GM21423 (cell line): ENCODE data around the gene SLC8B1.

Source experiments
- ATAC-seq: cut with Tn5 transposase; IDR thresholded peaks from one replicate; pipeline ENCODE4 v1.9.1; 2021; ENCODE audit warnings: mild to moderate bottlenecking, moderate library complexity; ENCODE audit not compliant: unreplicated experiment

Gene SLC8B1

GRCh38 chr12:113325916-113326315 is 9.0 kb downstream of the SLC8B1 start:
- ATAC-seq, result no peak

- no peak for ATAC-seq
Measured at GRCh38 chr12:113322343-113322742, 12.6 kb downstream of the SLC8B1 start.

GRCh38 chr12:113320401-113320800 is 14.5 kb downstream of the SLC8B1 start:
- no peak for ATAC-seq

GRCh38 chr12:113318900-113319628 is 15.8 kb downstream of the SLC8B1 start:
- ATAC-seq, result no peak

GRCh38 chr12:113318046-113318656 is 16.8 kb downstream of the SLC8B1 start:
- ATAC-seq, result no peak

- no peak for ATAC-seq
Measured at GRCh38 chr12:113317122-113317521, 17.8 kb downstream of the SLC8B1 start.

- ATAC-seq, result no peak
Measured at GRCh38 chr12:113316155-113316554, 18.8 kb downstream of the SLC8B1 start.

GRCh38 chr12:113315358-113315757 is 19.6 kb downstream of the SLC8B1 start:
- ATAC-seq, result no peak

- ATAC-seq, result no peak
Measured at GRCh38 chr12:113314121-113314529, 20.8 kb downstream of the SLC8B1 start.

- no peak for ATAC-seq
Measured at GRCh38 chr12:113310489-113310888, 24.4 kb downstream of the SLC8B1 start.

- no peak for ATAC-seq
Measured at GRCh38 chr12:113306382-113306781, 28.5 kb downstream of the SLC8B1 start.

GRCh38 chr12:113305281-113305856 is 29.5 kb downstream of the SLC8B1 start:
- ATAC-seq, result no peak

GRCh38 chr12:113302886-113303640 is 31.8 kb downstream of the SLC8B1 start:
- ATAC-seq, result no peak

GRCh38 chr12:113302466-113302865 is 32.4 kb downstream of the SLC8B1 start:
- no peak for ATAC-seq

GRCh38 chr12:113301811-113302210 is 33.1 kb downstream of the SLC8B1 start:
- no peak for ATAC-seq

GRCh38 chr12:113299619-113300237 is 35.2 kb downstream of the SLC8B1 start:
- ATAC-seq, result no peak

- no peak for ATAC-seq
Measured at GRCh38 chr12:113298861-113299545, 35.9 kb downstream of the SLC8B1 start.

GRCh38 chr12:113298472-113298817 is 36.5 kb downstream of the SLC8B1 start:
- ATAC-seq, result no peak

- no peak for ATAC-seq
Measured at GRCh38 chr12:113297621-113298471, 37.1 kb downstream of the SLC8B1 start.

- no peak for ATAC-seq
Measured at GRCh38 chr12:113297214-113297587, 37.7 kb downstream of the SLC8B1 start.
